HG02642 (cell line): ENCODE measurements around the gene APPL2.
"Not testable (repeated sequence)": the region's sequence is repeated elsewhere in the genome, so short reads cannot be mapped to it uniquely, and the experiment has no call there.

Experiments used
- ATAC-seq: cut with Tn5 transposase; IDR thresholded peaks from one replicate; pipeline ENCODE4 v1.9.1; 2021; ENCODE audit warnings: mild to moderate bottlenecking; ENCODE audit not compliant: unreplicated experiment, poor library complexity

The APPL2 gene

GRCh38 chr12:105200385-105200784 is 35.6 kb downstream of the APPL2 start:
- ATAC-seq: no peak

DNA sequence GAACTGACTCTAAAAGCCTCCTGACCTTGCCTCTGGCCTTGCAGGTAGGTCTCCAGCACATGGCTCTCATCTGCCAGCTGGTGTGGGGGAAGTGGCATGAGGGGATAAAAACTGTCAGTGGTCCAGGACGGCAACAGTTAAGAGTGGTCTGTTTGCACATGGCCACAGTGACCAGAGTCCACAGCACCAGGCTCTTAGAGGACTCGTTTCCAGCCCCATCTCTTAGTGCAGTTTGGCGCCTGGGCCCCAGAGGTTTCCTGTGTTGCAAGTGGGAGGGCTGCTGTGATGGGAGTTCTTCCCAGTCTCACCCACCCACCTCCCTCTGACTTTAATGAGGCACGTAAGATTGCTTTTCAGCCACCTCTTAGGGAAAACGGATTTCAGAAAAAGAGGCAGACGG is 37.0 kb downstream of the APPL2 start:
- no peak for ATAC-seq

DNA sequence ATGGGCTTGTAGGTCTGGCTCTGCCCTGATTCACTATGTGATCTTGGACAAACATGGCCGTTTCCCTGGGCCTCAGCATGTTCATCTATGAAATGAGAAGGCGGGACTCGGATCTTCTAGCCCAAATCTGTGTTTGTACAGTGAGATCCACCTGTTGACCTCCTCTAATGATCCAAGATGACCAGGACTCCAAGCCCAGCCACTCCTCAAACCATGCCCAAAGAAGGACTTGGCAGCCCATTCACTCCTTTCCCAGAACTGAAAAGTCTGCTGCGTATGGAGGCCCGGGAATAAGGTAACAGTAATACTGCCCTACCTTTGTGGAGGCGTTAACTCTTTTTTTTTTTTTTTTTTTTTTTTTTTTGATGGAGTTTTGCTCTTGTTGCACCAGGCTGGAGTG is 39.9 kb downstream of the APPL2 start:
- no peak for ATAC-seq

DNA sequence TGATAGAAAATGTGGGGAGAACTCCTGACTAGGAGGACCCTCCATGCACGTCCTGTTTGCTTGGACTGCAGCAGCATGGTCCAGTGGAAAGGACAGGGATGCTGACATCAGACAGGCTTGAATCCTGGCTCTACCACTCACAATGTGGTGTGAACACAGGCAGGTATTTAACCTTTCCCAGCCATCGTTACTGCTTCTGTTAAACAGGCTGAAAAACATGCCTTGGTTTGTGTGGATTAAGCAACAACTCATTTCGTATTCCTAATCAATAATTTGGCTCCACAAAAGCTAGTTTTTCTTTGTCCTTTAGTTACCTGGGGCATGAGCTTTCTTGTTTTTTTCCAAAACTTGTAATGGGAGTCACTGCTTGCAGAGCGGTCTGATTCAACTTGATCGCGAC is 41.0 kb downstream of the APPL2 start:
- no peak for ATAC-seq

GRCh38 chr12:105192624-105193225 is 43.2 kb downstream of the APPL2 start:
- ATAC-seq: no peak

DNA sequence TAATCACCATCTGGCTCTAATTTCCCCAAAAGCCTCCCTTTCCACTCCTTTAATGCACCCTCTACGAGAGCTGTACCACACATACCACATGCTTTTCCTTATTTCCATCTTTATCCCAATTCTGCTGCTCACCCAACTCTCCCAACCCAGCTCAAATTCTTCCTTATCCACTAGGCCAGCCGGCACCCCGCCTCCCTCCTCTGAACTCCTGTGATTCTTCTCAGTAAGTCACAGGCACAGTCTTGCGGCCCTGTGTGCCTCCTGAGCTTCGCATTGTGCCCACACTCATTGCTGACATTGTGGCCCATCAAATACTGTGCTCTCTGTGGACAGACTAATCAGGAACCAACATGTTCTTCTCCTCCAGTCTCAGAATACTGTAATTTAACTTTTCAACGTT is 45.4 kb downstream of the APPL2 start:
- no peak for ATAC-seq

- ATAC-seq: no peak
Observed at GRCh38 chr12:105189293-105189692, 46.7 kb downstream of the APPL2 start.

- not testable (repeated sequence) for ATAC-seq
Observed at GRCh38 chr12:105183976-105184375, 52.0 kb downstream of the APPL2 start.

DNA sequence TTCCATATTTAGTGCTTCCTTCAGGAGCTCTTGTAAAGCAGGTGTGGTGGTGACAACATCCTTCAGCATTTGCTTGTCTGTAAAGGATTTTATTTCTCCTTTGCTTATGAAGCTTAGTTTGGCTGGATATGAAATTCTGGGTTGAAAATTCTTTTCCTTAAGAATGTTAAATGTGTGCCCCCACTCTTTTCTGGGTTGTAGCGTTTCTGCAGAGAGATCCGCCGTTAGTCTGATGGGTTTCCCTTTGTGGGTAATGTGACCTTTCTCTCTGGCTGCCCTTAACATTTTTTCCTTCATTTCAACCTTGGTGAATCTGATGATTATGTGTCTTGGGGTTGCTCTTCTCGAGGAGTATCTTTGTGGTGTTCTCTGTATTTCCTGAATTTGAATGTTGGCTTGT is 52.6 kb downstream of the APPL2 start:
- not testable (repeated sequence) for ATAC-seq

DNA sequence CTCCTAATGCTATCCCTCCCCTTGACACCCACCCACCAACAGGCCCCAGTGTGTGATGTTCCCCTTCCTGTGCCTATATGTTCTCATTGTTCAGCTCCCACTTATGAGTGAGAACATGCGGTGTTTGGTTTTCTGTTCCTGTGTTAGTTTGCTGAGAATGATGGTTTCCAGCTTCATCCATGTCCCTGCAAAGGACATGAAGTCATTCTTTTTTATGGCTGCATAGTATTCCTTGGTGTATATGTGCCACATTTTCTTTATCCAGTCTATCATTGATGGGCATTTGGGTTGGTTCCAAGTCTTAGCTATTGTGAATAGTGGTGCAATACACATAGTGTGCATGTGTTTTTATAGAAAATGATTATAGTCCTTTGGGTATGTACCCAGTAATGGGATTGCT is 56.9 kb downstream of the APPL2 start:
- not testable (repeated sequence) for ATAC-seq

DNA sequence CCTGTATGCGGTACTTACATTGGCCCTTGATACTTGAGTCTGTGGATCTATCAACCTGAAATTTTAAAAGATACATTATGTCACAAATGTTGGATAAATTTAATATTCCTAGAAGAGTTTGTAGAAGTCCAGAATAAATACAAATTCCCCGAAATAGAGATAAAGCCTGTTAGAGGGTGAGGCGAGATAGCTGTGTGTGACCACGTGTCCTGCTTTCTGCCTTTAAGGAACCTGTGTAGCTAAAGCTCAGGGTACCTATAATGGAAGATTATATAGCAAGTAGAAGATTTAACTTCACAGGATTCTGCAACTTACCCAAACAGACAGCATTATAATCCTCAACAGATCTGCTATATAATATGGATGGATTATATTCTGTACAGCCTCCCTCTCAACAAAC is 58.8 kb downstream of the APPL2 start:
- no peak for ATAC-seq

GRCh38 chr12:105175397-105175990 is 60.5 kb downstream of the APPL2 start:
- ATAC-seq: no peak

DNA sequence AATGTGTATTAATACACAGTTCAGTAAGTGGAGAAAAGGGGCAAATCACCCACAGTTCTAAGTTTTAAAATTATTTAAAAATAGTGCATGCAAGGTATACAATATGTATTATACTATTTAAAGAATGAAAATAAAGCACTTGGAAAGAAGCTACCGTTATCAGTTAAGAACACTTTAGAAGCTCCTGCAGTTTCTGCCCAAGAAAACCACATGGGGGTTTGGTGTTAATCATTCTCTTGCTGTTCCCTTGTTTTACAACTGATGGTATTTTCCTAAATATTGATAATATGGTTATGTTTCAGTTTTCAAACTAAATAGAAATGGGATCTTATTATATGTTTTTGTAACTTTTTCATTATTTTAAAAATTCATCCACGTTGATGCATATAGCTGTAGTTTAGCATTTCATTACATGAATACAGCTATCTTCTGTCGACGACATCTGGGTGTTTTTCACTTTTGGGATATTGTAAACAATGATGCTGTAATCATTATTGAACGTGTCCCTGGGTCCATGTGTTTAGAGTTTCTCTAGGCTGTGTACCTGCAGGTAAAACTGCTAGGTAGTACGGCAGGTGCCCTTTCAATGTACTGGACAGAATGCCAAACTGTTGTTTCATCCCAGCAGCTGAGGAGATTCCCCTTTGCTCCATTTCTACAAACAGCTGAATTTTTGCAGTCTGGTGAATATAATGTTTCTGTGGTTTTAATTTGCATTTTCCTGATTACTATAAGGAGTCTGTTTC is 64.1 kb downstream of the APPL2 start:
- ATAC-seq: no peak

DNA sequence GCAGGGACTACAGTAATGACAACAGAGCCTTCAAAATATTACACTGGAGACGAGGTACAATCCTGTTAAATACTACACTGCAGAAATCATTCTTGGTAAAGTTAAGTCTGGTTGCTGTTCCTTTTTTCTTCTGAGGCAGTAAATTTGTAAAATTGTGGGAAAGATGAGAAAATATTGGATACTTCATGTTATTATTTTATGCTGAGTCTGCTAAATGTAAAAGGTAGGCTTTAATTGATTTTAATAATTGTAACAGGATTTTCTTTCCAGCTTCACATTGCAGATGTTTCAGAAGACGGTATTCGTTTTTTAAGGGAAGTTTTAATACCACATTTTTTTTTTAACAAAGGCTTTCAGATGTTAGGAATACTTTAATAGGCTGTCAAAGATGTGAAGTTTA is 65.8 kb downstream of the APPL2 start:
- ATAC-seq: no peak

GRCh38 chr12:105168006-105168405 is 68.0 kb downstream of the APPL2 start:
- no peak for ATAC-seq

GRCh38 chr12:105167346-105167745 is 68.6 kb downstream of the APPL2 start:
- ATAC-seq: no peak

- ATAC-seq: no peak
Observed at GRCh38 chr12:105166736-105167135, 69.2 kb downstream of the APPL2 start.

DNA sequence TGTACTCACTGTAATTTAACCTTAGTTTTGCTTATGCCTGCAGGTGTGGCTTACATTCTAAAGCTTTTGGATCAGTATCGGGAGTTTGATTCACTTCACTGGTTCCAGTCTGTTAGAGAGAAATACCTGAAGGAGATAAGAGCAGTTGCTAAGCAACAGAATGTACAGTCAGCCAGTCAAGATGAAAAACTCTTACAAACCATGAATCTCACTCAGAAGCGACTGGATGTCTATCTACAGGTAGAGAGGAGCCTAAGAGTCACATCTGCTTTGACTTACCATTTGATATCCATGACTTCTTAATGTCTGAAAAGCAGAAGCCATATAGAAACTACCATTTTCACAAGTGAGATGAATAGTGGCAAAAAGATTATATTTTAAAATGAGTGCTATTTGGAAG is 71.9 kb downstream of the APPL2 start:
- ATAC-seq: no peak

DNA sequence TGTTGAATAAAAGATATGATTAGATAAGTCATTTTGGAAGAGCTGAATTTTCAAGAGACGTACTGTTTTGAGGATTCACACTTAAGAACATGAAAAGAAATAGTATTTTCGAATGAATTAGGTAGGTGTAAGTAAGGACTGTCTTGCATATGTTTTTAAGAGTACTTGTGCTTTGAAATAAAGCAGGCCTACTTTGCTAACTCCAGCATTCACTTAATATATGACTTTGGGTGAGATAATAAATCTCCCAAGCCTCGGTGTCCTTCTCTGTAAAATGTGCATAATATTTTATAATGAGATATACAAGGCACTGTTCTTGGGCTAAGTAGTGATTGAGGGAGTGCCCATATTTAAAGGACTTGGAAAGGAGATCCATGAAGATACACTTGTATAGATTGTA is 73.8 kb downstream of the APPL2 start:
- no peak for ATAC-seq

DNA sequence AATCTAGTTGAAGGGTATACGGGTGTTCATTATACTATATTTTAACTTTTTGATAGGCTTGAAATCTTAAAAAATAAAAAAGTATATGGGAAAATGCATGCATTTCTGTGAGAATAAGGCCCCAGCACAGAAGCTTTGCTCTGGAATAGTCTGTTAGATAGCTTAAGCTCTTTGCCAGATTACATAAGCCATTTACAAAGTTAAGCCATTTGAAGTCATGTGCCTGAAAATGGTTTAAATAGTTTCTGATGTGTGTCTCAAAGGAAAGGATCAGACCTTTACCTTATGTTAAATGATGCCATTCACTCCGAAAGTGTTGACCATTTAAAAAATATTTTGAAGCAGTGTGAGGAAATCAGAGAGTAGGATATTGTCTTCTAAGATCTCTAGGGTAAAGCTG is 77.1 kb downstream of the APPL2 start:
- no peak for ATAC-seq

GRCh38 chr12:105157606-105158005 is 78.4 kb downstream of the APPL2 start:
- no peak for ATAC-seq

GRCh38 chr12:105156260-105156659 is 79.7 kb downstream of the APPL2 start:
- no peak for ATAC-seq
